Measurements from ENCODE around the gene CHN2.

The CHN2 gene

GRCh38 chr7:29332042-29332811 is 137.7 kb downstream of the CHN2 start:
- DNase-seq (ENCODE audit: low read depth in 2 of 2): no peak

GRCh38 chr7:29332875-29333855 is 138.6 kb downstream of the CHN2 start:
- no peak for DNase-seq (ENCODE audit: low read depth in 2 of 2)

- DNase-seq (ENCODE audit: low read depth in 2 of 2): no peak
These were observed 140.9 kb downstream of the CHN2 start for GRCh38 chr7:29335188-29336083.

- DNase-seq (ENCODE audit: low read depth in 2 of 2): peak in 1 of 2 donors; percentile 6
These were observed 143.1 kb downstream of the CHN2 start for GRCh38 chr7:29337546-29338116.

- no peak for DNase-seq (ENCODE audit: low read depth in 2 of 2)
These were observed 146.1 kb downstream of the CHN2 start for GRCh38 chr7:29340696-29341095.

GRCh38 chr7:29341156-29341555 is 146.6 kb downstream of the CHN2 start:
- DNase-seq (ENCODE audit: low read depth in 2 of 2): no peak

GRCh38 chr7:29342761-29343160 is 148.2 kb downstream of the CHN2 start:
- no peak for DNase-seq (ENCODE audit: low read depth in 2 of 2)

GRCh38 chr7:29343399-29343798 is 148.8 kb downstream of the CHN2 start:
- no peak for DNase-seq (ENCODE audit: low read depth in 2 of 2)

- no peak for DNase-seq (ENCODE audit: low read depth in 2 of 2)
These were observed 149.9 kb downstream of the CHN2 start for GRCh38 chr7:29344334-29344978.

GRCh38 chr7:29345590-29345989 is 151.0 kb downstream of the CHN2 start:
- DNase-seq (ENCODE audit: low read depth in 2 of 2): peak in 1 of 2 donors; percentile 9

GRCh38 chr7:29346231-29346978 is 151.8 kb downstream of the CHN2 start:
- DNase-seq (ENCODE audit: low read depth in 2 of 2): no peak

GRCh38 chr7:29349362-29349761 is 154.8 kb downstream of the CHN2 start:
- no peak for DNase-seq (ENCODE audit: low read depth in 2 of 2)

GRCh38 chr7:29350351-29350750 is 155.8 kb downstream of the CHN2 start:
- no peak for DNase-seq (ENCODE audit: low read depth in 2 of 2)

GRCh38 chr7:29352041-29352440 is 157.5 kb downstream of the CHN2 start:
- DNase-seq (ENCODE audit: low read depth in 2 of 2): no peak

- DNase-seq (ENCODE audit: low read depth in 2 of 2): no peak
These were observed 159.2 kb downstream of the CHN2 start for GRCh38 chr7:29353810-29354209.

GRCh38 chr7:29354340-29354739 is 159.8 kb downstream of the CHN2 start:
- DNase-seq (ENCODE audit: low read depth in 2 of 2): no peak

GRCh38 chr7:29355388-29355787 is 160.8 kb downstream of the CHN2 start:
- DNase-seq (ENCODE audit: low read depth in 2 of 2): no peak

GRCh38 chr7:29356631-29357030 is 162.1 kb downstream of the CHN2 start:
- DNase-seq (ENCODE audit: low read depth in 2 of 2): no peak

GRCh38 chr7:29359482-29360093 is 165.0 kb downstream of the CHN2 start:
- DNase-seq (ENCODE audit: low read depth in 2 of 2): no peak
